Spinal cord (tissue), 10 donors: ENCODE data around the gene CFAP74. TPM values are rescaled to one million over a fixed set of nuclear protein-coding genes. Genes with fewer than 3 reads are reported as not detected.

Experiments
- DNase-seq, 6 donors: peaks; one replicate each; pipeline versions ENCODE4 v3.0.0 to v3.0.0-alpha.2; 2013 to 2015; ENCODE audit warnings: low spot score in 6 of 6, low read depth in 4 of 6
- H3K27ac ChIP-seq: one replicate; pipeline ENCODE4 v1.5.1; 2013; ENCODE audit warnings: low read depth, low read length, control low read depth
- H3K27me3 ChIP-seq: one replicate; pipeline ENCODE4 v1.6.1; 2013; ENCODE audit warnings: low read length; ENCODE audit not compliant: control insufficient read depth, insufficient read depth
- H3K36me3 ChIP-seq: one replicate; pipeline ENCODE4 v1.6.1; 2013; ENCODE audit warnings: low read length; ENCODE audit not compliant: control insufficient read depth, insufficient read depth
- H3K4me1 ChIP-seq: one replicate; pipeline ENCODE4 v1.6.1; 2013; ENCODE audit warnings: low read length; ENCODE audit not compliant: control insufficient read depth, insufficient read depth
- H3K4me3 ChIP-seq: one replicate; pipeline ENCODE4 v1.5.1; 2013; ENCODE audit warnings: low read depth, low read length, control low read depth
- H3K9me3 ChIP-seq: one replicate; pipeline ENCODE4 v1.6.1; 2013; ENCODE audit warnings: low read length; ENCODE audit not compliant: control insufficient read depth, insufficient read depth
- WGBS: methylation state at CpG from one replicate; pipeline ENCODE4 v1.1.5; 2013; ENCODE audit warnings: missing lambda C conversion rate; ENCODE audit not compliant: insufficient coverage; 5-methylcytosine and 5-hydroxymethylcytosine counted together
- polyA plus RNA-seq, 2 donors: library from polyadenylated mRNA; unstranded; fragments of 120-200 nt; gene quantifications; one replicate each; pipeline ENCODE4 v1.2.1, GENCODE V29; 2013; ENCODE audit not compliant: insufficient read length in 2 of 2
- total RNA-seq, 2 donors: library from RNA; depleted of rRNA in 1 of 2; stranded (reverse); fragments of 120-200 nt in 1 of 2; fragments of >200 nt in 1 of 2; gene quantifications; one replicate each; pipeline versions ENCODE4 v1.2.3 to v1.2.4, GENCODE V29; 2013 to 2014
- donor health status: healthy.

Gene CFAP74
- total and polyA plus RNA-seq, 4 donors, result 0.59 to 5.6 (median 4.6) TPM

DNA sequence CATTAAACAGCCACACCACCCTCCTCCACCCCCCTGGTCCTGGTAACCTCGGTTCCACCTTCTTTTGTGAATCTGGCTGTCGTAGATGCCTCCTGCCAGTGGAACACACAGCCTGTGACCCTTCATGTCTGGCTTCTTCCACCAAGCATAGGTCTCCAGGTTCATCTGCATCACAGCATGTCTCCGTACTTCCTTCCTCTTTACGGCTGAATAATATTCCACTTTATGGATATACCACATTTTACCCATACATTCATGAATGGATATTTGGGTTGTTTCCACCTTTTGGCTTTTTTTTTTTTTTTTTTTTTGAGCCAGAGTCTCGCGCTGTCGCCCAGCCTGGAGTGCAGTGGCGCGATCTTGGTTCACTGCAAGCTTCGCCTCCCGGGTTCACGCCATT is 100.4 kb downstream of the CFAP74 start:
- H3K36me3 ChIP-seq, result peaks cover 11% of the 10 kb centered on the region
- DNase-seq, result no peak
- 88% methylated on average over 2 of the region's 12 CpGs for WGBS
- no peak overlapping the region for H3K4me3 ChIP-seq
- no peak overlapping the region for H3K27ac ChIP-seq
- H3K4me1 ChIP-seq, result peaks cover 28% of the 10 kb centered on the region
- H3K27me3 ChIP-seq, result no peaks in the 10 kb centered on the region
- H3K9me3 ChIP-seq, result no peaks in the 10 kb centered on the region

DNA sequence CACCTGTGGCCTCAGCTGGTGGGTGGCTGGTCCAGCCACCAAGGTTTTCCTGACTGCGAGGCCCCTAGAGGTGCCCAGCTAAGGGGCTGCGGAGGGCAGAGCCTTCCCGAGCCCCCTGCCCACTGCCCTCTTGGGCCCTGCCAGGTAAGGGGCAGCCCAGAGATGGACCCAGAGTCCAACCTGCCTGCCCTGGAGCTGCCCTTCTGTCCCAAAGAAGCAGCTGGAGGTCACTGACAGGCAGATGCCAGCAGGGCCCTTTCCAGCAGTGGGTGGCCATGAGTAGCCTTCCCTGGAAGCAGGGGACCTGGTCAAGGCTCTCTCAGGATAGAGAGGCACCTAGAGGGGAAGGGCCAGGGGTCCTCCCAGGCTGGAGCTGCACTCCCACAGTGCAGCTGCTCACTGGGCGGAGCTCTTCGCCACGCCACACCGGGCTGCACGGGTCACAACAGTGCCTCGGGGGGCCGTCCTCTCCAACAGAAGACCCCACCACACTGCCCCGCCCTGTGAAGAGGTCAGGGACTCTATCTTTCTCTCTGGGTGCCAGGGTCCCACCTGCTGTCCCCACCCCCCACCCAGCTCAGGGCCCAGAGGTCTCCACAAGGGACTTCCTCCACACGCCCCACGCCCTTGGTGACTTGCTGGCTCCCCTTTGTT is 101.8 kb downstream of the CFAP74 start:
- no peaks in the 10 kb centered on the region for H3K27me3 ChIP-seq
- H3K4me1 ChIP-seq, result peaks cover 15% of the 10 kb centered on the region
- peaks cover 3% of the 10 kb centered on the region for H3K36me3 ChIP-seq
- no peak for DNase-seq
- WGBS, result 79% methylated on average over 7 of the region's 13 CpGs
- H3K27ac ChIP-seq, result no peak overlapping the region
- H3K9me3 ChIP-seq, result no peaks in the 10 kb centered on the region
- H3K4me3 ChIP-seq, result no peak overlapping the region

DNA sequence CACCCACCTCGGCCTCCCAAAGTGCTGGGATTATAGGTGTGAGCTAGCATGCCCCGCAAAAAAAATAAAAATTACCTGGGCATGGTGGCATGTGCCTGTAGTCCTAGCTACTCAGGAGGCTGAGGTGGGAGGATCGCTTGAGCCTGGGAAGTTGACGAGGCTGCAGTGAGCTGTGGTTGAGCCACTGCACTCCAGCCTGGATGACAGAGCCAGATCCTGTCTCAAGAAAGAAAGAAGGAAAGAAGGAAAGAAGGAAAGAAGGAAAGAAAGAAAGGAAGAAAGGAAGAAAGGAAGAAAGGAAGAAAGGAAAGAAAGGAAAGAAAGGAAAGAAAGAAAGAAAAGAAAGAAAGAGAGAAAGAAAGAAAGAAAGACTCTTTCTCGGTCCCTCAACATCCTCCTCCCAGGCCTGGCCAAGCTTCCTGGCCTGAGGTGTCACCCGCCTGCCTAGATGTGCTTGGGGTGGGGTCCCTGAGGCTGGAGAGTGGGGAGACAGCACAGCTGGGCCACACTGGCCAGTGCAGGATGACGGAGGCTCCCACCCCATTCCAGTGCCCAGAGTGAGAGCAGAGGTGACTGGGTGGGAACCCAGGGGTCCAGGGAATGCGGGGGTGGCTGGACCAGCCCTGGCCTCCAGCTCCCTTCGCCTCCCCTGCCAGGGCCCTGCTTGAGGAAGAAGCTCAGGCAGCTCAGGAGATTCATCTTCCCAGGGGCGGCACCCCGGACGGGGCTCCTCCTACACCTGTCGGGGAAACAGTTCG is 102.5 kb downstream of the CFAP74 start:
- Histone ChIP-seq H3K9me3 (no peaks in the 10 kb centered on the region), H3K36me3 (no peaks in the 10 kb centered on the region), H3K27me3 (no peaks in the 10 kb centered on the region), H3K4me1 (peaks cover 8% of the 10 kb centered on the region), H3K4me3 (no peak overlapping the region), H3K27ac (no peak overlapping the region)
- no peak for DNase-seq
- WGBS, result 90% methylated on average over 10 of the region's 14 CpGs

DNA sequence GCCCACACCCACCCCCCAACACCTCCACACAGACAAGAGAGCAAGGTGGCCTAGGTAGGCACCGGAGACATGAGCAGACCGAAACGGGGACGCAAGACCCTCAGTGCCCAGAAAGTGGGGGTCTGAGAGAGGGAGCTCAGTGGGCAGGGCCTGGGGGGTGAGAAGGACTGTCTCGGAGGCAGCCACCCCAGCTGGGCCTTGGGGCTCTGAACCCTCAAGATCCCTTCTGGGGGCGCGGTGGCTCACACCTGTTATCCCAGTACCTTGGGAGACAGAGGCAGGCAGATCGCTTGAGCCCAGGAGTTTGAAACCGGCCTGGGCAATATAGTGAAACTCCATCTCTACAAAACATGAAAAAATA is 103.6 kb downstream of the CFAP74 start:
- Histone ChIP-seq H3K27ac (no peak overlapping the region), H3K9me3 (no peaks in the 10 kb centered on the region), H3K27me3 (no peaks in the 10 kb centered on the region), H3K36me3 (no peaks in the 10 kb centered on the region), H3K4me1 (peaks cover 13% of the 10 kb centered on the region), H3K4me3 (no peak overlapping the region)
- no peak for DNase-seq
- WGBS, result 97% methylated on average over 5 of the region's 9 CpGs

DNA sequence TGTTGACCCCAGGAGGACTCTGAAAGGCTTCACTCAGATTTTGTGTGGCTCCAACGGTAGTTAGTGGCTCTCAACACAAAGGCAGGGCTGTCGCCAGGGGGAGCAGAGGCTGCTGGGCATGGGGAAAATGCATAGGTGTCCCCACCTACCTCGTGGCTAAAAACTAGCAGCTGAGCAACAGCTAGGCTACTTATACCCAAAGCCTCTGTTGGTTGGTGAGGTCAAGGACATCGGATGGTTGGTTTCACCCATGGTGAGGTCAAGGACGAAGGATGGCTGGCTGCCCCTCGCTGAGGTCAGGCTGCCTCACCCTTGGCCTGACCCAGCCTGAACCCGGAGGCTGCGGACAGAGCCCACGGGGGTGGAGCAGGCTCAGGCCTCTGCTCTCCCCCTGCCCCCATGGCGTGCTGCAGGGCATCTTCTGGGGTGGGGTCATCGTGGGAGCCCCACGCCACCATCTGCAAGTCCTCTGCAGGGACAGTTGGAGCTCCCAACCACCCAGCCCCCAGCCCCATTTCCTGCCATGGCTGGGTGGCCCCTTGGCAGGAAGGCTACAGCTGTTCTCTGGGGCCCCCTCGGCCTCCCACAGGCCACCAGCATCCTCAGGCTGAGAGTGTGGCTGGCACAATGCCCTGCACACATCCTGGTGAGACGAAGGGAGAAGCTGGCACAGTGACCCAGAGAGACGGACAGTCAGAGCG is 104.2 kb downstream of the CFAP74 start:
- DNase-seq, result no peak
- 62% methylated on average over 12 of the region's 16 CpGs for WGBS
- no peak overlapping the region for H3K4me3 ChIP-seq
- peaks cover 18% of the 10 kb centered on the region for H3K4me1 ChIP-seq
- no peaks in the 10 kb centered on the region for H3K36me3 ChIP-seq
- no peaks in the 10 kb centered on the region for H3K9me3 ChIP-seq
- no peaks in the 10 kb centered on the region for H3K27me3 ChIP-seq
- H3K27ac ChIP-seq, result no peak overlapping the region

DNA sequence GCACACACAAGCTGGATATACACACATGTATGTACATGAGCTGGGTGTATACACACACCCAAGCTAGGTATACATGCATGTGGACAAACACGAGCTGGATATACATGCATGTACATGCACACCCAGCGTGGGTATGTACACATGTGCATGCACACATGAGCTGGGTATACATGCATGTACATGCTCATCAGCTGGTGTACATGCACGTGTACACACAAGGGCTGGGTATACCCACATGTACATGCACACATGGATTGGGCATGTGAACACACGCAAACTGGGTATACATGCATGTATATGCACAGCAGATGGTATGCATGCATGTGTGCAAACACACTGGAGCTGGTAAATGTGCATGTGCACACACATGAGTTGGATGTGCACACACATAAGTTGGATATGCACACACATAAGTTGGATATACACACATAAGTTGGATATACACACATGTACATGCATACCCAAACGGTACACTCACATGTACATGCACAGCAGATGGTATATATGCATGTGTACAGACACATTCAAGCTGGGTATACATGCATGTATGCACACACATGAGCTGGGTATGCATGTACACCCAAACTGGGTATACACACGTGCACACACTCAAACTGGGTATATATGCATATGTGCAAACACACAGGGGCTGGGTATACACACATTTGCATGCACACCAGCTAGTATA is 105.2 kb downstream of the CFAP74 start:
- peaks cover 4% of the 10 kb centered on the region for H3K36me3 ChIP-seq
- no peaks in the 10 kb centered on the region for H3K9me3 ChIP-seq
- H3K4me1 ChIP-seq, result peaks cover 28% of the 10 kb centered on the region
- WGBS, result 93% methylated on average over 3 of the region's 6 CpGs
- H3K27me3 ChIP-seq, result no peaks in the 10 kb centered on the region
- DNase-seq, result no peak
- no peak overlapping the region for H3K27ac ChIP-seq
- no peak overlapping the region for H3K4me3 ChIP-seq

DNA sequence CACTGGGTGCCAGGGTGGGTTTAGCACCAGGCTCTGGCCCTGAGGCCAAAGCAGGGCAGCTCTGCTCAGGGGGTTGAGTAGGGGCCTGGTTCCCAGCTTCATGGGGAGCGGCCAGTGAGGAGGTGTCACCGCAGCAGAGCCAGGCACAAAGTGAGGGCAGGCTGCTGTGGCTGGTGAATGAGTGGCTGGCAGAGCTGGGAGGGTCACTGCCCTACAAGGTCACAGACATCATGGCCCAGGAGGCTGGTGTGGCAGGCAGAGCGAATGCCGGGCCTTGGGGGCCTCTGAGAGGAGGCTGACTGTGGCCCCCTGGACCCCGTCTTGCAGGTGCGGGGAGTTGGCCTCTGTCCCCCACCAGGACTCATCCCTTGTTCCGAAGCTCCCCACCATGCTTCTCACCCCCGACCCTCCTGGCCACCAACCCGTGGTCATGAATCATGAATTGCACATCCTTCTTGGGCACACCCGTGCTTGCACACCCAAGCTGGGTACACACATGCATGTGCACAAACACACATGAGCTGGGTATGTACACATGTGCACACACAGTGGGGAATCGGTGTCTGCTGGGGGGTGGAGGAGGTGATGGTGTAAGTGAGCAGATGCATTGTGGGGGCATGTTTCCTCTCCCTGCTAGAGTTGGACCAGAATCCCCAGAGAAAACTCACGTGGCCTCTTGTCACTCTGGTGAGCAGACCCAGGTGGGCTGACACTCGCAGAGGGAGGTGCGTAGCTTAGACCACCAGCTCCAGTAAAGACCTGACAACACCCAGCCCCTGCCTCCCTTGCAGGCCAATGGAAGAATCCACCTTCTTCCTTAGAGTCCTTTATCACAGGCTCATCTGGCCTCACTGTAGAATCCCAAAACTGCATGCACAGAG is 107.9 kb downstream of the CFAP74 start:
- Histone ChIP-seq H3K4me3 (no peak overlapping the region), H3K4me1 (peaks cover 45% of the 10 kb centered on the region), H3K27me3 (no peaks in the 10 kb centered on the region), H3K27ac (no peak overlapping the region), H3K9me3 (no peaks in the 10 kb centered on the region), H3K36me3 (peaks cover 17% of the 10 kb centered on the region)
- 85% methylated on average over 14 of the region's 14 CpGs for WGBS
- DNase-seq, result no peak

DNA sequence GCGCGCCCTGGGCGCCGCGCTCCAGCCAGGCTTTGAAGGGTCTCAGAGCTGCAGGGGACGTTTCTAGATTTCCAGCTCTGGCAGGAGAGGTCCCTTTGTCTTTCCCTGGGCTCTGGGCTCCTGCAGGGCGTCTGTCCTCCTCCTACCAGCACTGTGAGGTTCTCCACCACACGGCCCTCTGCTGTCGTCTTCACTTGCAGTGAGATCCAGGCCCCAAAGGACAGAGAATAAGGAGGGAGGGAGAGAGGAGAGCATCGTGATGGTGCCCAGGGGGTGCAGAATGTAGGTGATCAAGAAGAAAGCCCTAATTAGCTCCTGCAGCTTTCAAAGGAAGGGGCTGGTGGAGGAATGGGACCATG is 108.5 kb downstream of the CFAP74 start:
- H3K27me3 ChIP-seq, result no peaks in the 10 kb centered on the region
- WGBS, result 38% methylated on average over 6 of the region's 10 CpGs
- no peak overlapping the region for H3K4me3 ChIP-seq
- H3K9me3 ChIP-seq, result no peaks in the 10 kb centered on the region
- peaks cover 45% of the 10 kb centered on the region for H3K4me1 ChIP-seq
- no peak overlapping the region for H3K27ac ChIP-seq
- peak in 1 of 6 donors; percentile 38 for DNase-seq
- H3K36me3 ChIP-seq, result peaks cover 17% of the 10 kb centered on the region
